K562 (cell line): Measurements from ENCODE around the gene CPPED1. TPM values are rescaled to one million over a fixed set of nuclear protein-coding genes. Genes with fewer than 3 reads are reported as not detected.
A peak's percentile ranks its signal among the peaks of the same experiment; 100 is the strongest.

Experiments
- ARID3A ChIP-seq: IDR thresholded peaks from 2 replicates; pipeline ENCODE4 v1.6.1; 2012; ENCODE audit warnings: low read depth, low read length, improper control_type of control experiment, borderline replicate concordance
- BMI1 ChIP-seq: fragments of 150-350 bp; IDR thresholded peaks from 2 replicates; pipeline ENCODE4 v1.6.1; 2014; ENCODE audit warnings: low read length
- EHMT2 ChIP-seq: fragments of 450-650 bp; IDR thresholded peaks from 2 replicates; pipeline ENCODE4 v1.6.1; 2018; ENCODE audit warnings: antibody characterized with exemption
- ELF4 ChIP-seq: fragments of 450-650 bp; formaldehyde crosslinking; IDR thresholded peaks from 2 replicates; pipeline ENCODE4 v1.4.0; 2022; ENCODE audit warnings: missing genetic modification characterization
- EP300 ChIP-seq: IDR thresholded peaks from 2 replicates; pipeline ENCODE4 v1.6.1; 2012; ENCODE audit warnings: low read length, improper control_type of control experiment
- FOXK1 ChIP-seq: sonication (generic); formaldehyde crosslinking; IDR thresholded peaks from 2 replicates; pipeline ENCODE4 v1.8.0; 2022; ENCODE audit warnings: missing genetic modification reagents, mild to moderate bottlenecking, borderline replicate concordance
- GTF2A2 ChIP-seq: IDR thresholded peaks from 2 replicates; pipeline ENCODE4 v1.6.1; 2016; ENCODE audit warnings: mild to moderate bottlenecking, missing genetic modification characterization, missing compliant biosample characterization
- ID3 ChIP-seq, 2 experiments: fragments of 250-450 bp in 1 of 2; fragments of 450-650 bp in 1 of 2; sonication (Bioruptor Pico) in 1 of 2; IDR thresholded peaks; 2 replicates each; pipeline versions ENCODE4 v1.6.1 to v1.8.0; 2016 to 2021; ENCODE audit warnings: mild to moderate bottlenecking in 2 of 2, moderate library complexity in 2 of 2, missing compliant biosample characterization in 1 of 2, missing genetic modification characterization in 1 of 2
- IRF2 ChIP-seq: sonication (generic); formaldehyde crosslinking; IDR thresholded peaks from 2 replicates; pipeline ENCODE4 v1.8.1; 2022; ENCODE audit warnings: mild to moderate bottlenecking, missing genetic modification reagents
- KAT8 ChIP-seq: fragments of 450-650 bp; IDR thresholded peaks from 2 replicates; pipeline ENCODE4 v1.6.1; 2016; ENCODE audit warnings: low read depth, mild to moderate bottlenecking
- MAX ChIP-seq: sonication (generic); formaldehyde crosslinking; IDR thresholded peaks from 2 replicates; pipeline ENCODE4 v1.9.0; 2022; ENCODE audit warnings: mild to moderate bottlenecking, missing genetic modification reagents
- NFATC3 ChIP-seq: fragments of 450-650 bp; IDR thresholded peaks from 2 replicates; pipeline ENCODE4 v1.6.1; 2017; ENCODE audit warnings: mild to moderate bottlenecking
- NFE2 ChIP-seq: IDR thresholded peaks from 2 replicates; pipeline ENCODE4 v1.6.1; 2014; ENCODE audit warnings: antibody characterized with exemption, low read depth
- SREBF2 ChIP-seq: sonication (generic); formaldehyde crosslinking; IDR thresholded peaks from 2 replicates; pipeline ENCODE4 v1.4.0; 2020; ENCODE audit warnings: mild to moderate bottlenecking, missing genetic modification reagents
- ZBTB12 ChIP-seq: fragments of 250-450 bp; sonication (Bioruptor Pico); IDR thresholded peaks from 2 replicates; pipeline ENCODE4 v1.4.0; 2020
- ZBTB5 ChIP-seq: fragments of 450-650 bp; IDR thresholded peaks from 2 replicates; pipeline ENCODE4 v1.6.1; 2017; ENCODE audit warnings: antibody characterized with exemption
- ZKSCAN1 ChIP-seq: fragments of 150-350 bp; IDR thresholded peaks from 2 replicates; pipeline ENCODE4 v1.6.1; 2016; ENCODE audit warnings: low read depth, low read length
- ZNF174 ChIP-seq: fragments of 250-450 bp; sonication (Bioruptor Pico); IDR thresholded peaks from 2 replicates; pipeline ENCODE4 v1.4.0; 2020; ENCODE audit warnings: mild to moderate bottlenecking
- ZNF347 ChIP-seq: fragments of 450-650 bp; formaldehyde crosslinking; IDR thresholded peaks from 2 replicates; pipeline ENCODE4 v1.4.0; 2020; ENCODE audit warnings: low read depth, mild to moderate bottlenecking, moderate library complexity
- ZNF518B ChIP-seq: fragments of 250-450 bp; sonication (Bioruptor Pico); IDR thresholded peaks from 2 replicates; pipeline ENCODE4 v1.5.0; 2021; ENCODE audit warnings: mild to moderate bottlenecking, moderate library complexity
- polyA plus RNA-seq, 8 experiments: library from polyadenylated mRNA; depleted of rRNA in 4 of 8; stranded (reverse) in 5 of 8; unstranded in 3 of 8; fragments of >200 nt; fragmentation: Nextera tagmentation in 2 of 8; fragmentation: Illumina TruSeq in 1 of 8; extraction: Ambion mirVana in 2 of 8; extraction: Trizol in 1 of 8; gene quantifications; 2 replicates each; pipeline versions ENCODE4 v1.2.1 to v1.2.3, GENCODE V29; 2011 to 2014; ENCODE audit warnings: inconsistent platforms in 1 of 8, missing spikeins in 1 of 8
- total RNA-seq, 7 experiments: library from RNA; depleted of rRNA in 6 of 7; stranded (reverse); fragments of >200 nt in 6 of 7; fragmentation: Illumina TruSeq in 2 of 7; extraction: Trizol in 2 of 7; gene quantifications; 2 replicates each; pipeline versions ENCODE4 v1.2.1 to v1.2.3, GENCODE V29; 2011 to 2021; ENCODE audit warnings: low replicate concordance in 1 of 7

Gene CPPED1
- total and polyA plus RNA-seq, 9 of the 15 experiments (the other 6 are each of a cell fraction or from before 2014, with no cell fraction given): 7.5 to 25.7 (median 16.9) TPM

GRCh38 chr16:12612598-12613101, 191.0 kb downstream of the CPPED1 start (continued):
- TF ChIP-seq ZBTB5 (no peak), BMI1 (no peak), ZBTB12 (CRISPR knock-in tag) (no peak), FOXK1 (CRISPR knock-in tag) (no peak), ELF4 (0 out of 2 replicates have a peak, but pooled peaks have one; percentile 37), KAT8 (no peak), NFE2 (peak; percentile 78), ZNF174 (no peak), ZNF347 (CRISPR knock-in tag) (no peak), IRF2 (CRISPR knock-in tag) (no peak), ZNF518B (CRISPR knock-in tag) (no peak), EHMT2 (no peak), ID3 (CRISPR knock-in tag; IDR thresholded peaks at IDR 0.05) (no peak), ID3 (tag; IDR thresholded peaks at IDR 0.05) (no peak), ZKSCAN1 (no peak), GTF2A2 (tag) (no peak), EP300 (peak; percentile 89), NFATC3 (no peak), MAX (no peak), ARID3A (no peak), SREBF2 (CRISPR knock-in tag) (no peak)
